Activated CD4-positive, alpha-beta T cell treated with anti-CD3 and anti-CD28 coated beads, Interleukin-2, Interleukin-6, amounts not matched to agents 100 ng/mL and 50 ng/mL, durations not matched to agents 16 hours and 8 hours (primary cell): ENCODE data around the gene RETREG1.
"Not testable (repeated sequence)": the region's sequence is repeated elsewhere in the genome, so short reads cannot be mapped to it uniquely, and the experiment has no call there.

ENCODE experiments used
- DNase-seq: peaks from one replicate; pipeline ENCODE4 v3.0.0-alpha.2; 2020

The RETREG1 gene, protein sequence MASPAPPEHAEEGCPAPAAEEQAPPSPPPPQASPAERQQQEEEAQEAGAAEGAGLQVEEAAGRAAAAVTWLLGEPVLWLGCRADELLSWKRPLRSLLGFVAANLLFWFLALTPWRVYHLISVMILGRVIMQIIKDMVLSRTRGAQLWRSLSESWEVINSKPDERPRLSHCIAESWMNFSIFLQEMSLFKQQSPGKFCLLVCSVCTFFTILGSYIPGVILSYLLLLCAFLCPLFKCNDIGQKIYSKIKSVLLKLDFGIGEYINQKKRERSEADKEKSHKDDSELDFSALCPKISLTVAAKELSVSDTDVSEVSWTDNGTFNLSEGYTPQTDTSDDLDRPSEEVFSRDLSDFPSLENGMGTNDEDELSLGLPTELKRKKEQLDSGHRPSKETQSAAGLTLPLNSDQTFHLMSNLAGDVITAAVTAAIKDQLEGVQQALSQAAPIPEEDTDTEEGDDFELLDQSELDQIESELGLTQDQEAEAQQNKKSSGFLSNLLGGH

DNA sequence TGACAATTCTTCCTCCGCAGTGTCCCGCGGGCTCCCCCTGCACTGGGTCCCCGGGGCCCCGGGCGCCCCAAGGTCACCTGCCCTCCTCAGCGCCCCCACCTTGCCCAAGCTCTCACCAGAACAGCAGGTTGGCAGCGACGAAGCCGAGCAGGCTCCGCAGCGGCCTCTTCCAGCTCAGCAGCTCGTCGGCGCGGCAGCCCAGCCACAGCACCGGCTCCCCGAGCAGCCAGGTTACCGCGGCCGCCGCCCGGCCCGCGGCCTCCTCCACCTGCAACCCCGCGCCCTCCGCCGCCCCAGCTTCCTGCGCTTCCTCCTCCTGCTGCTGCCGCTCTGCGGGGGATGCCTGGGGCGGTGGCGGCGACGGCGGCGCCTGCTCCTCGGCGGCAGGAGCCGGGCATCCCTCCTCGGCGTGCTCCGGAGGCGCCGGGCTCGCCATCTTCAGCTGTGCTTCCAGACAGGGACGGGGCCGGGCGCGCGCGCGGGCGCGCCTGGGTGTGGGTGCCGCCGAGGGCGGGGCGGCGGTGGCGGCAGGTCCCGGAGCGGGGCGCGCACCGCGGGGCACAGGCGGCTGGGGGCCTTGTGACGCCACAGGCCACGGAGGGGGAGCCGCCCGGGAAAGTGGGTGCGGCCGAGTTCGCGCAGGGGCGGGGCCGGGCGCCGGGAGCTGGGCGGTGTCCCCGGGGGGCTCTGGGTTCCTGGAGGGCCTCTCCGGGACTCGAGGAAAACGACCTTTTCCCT is at the start of gene RETREG1:
TSS of gene RETREG1 (minus strand) at position 462 of the 738 bp plus-strand sequence. CDS start at position 436, 26 bp downstream.
- DNase-seq: peak; percentile 77

DNA sequence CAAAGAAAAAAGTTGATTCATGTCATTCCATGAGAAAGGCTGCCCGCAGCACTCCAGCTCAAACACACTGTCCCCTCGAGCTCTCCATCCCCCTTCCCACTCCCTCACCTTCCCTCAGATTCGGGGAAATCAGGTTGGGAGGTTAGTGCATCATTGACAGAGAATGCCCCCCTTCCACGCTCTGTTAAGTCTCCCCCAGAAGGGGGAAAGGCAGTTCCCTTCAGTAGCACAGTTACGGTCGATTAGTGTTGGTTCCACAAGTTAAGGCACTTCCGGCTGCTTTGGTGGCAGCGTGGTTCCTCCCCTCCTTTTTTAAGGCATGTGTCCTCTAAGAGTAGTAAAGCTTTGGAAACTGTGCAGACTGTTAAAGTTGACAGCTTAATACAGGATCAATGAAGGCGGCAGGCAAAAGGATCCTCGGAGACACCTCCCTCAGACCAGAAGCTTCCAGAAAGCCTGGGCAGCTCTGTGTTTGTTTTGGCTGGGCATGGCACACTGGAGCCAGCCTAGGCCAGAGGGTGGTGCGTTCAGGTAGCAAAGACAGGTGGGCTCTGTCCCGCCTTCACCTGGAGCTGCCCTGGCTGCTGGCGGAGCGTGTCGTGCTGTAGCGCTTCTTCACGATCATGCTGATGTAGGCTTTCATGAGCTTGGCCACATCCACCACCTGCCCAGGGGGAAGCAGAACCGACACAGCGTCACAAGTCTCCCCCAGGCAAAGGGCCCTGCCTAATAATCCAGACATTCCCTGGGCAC is 49.5 kb upstream of the RETREG1 start:
- no peak for DNase-seq

DNA sequence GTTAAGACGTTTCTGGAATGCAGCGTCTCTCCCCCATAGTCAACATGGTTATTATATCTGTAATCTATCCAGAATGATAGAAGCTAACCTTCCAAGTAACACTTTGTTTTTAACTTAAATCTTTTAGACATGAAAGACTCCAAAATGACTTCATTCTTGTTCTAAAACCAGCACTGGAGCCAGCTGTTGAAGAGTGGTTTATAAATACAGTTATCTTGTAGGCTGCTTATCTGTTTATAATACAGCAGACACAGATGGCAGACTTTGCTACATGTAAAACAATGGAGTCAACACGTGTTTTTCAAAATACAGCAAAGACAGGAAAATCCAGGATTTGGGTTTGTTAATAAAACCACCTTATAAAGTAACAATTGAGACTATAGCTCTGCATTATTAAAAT is 48.8 kb upstream of the RETREG1 start:
- no peak for DNase-seq

DNA sequence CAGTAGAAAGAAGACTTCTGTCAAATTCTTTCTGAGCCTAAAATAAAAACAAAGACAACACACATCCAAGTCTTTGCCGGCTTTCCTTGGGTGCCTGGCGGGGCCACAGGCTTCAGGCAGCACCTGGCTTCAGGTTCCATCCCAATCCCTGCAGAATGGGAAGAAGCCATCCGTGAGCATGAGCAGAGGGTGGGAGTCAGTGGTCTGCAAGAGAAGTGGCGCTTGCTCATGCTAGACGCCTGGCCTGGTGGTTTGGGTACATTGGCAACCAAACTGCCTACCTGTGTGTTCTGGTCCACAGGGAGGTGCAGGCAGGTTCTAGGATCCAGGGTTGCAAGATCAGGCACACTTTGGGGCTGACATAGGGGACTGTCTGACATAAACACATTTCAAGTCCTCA is 47.6 kb upstream of the RETREG1 start:
- no peak for DNase-seq

DNA sequence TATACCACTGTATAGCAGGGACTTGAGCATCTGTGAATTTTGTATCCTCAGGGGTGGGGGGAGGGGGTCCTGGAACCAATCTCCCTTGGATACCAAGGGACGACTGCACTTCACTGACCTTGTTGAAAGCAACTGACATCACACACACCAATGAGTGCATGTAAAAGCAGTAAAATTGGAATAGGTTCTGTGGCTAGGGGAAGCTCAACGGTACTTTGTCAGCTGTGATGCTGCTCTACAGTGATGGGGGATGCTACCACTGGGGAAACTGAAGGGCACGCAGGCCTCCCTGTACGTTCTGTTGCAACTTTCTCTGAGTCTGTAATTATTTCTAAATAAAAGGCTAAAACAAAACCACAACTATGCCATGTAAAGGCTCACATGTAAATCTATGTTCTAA is 47.0 kb upstream of the RETREG1 start:
- DNase-seq: no peak

DNA sequence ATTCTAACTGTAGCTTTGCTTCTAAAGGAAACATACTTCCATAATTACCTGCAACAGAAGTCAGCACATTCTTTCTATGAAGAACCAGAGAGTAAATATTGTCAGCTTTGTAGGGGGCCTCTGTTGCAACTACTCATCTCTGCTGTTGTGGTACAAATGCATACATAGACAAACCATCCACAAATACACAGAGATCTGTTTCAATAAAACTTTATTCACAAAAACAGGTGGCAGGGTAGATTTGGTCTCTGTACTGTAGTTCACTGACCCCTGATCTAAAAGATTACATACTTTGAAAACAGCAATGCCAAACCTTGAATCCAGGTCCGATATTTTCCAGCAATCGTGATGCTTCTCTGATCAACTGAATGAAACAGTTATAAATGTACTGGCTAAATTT is 44.9 kb upstream of the RETREG1 start:
- DNase-seq: no peak

DNA sequence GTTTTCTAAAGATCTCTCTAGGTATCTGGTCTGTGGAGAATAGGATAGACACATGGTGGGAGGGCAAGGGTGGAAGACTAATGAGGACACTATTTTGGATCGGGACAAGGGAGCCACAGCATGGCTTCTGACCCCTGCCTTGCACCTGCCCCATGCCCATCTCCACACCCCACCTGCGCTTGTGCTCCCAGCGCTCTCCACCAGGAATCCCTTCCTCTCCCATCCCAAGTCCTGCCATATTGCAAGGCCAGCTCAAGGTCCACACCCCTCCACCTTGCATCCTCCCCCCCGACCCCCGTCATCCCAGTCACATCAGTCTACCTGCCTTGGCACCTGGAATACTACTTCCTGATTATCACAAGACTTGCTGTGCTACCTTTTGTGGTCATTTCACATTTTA is 44.2 kb upstream of the RETREG1 start:
- no peak for DNase-seq

DNA sequence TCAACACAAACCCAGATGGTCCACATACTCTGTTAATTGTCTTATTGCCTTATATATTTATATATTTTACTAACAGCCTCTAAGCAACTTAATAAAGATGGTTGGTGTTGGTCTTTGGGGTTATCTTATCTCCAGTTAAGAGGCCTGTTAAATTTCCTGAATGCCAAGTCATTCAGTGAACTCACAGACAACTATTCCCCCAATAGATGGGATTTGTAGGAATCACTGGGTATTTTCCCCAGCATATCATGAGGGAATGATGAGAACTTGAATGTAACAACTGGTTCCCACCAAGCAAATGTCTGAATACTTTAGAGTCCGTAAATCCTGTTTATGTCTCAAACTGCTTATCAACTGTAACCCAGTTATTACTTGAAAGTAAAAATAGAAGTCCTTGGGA is 42.7 kb upstream of the RETREG1 start:
- DNase-seq: no peak

DNA sequence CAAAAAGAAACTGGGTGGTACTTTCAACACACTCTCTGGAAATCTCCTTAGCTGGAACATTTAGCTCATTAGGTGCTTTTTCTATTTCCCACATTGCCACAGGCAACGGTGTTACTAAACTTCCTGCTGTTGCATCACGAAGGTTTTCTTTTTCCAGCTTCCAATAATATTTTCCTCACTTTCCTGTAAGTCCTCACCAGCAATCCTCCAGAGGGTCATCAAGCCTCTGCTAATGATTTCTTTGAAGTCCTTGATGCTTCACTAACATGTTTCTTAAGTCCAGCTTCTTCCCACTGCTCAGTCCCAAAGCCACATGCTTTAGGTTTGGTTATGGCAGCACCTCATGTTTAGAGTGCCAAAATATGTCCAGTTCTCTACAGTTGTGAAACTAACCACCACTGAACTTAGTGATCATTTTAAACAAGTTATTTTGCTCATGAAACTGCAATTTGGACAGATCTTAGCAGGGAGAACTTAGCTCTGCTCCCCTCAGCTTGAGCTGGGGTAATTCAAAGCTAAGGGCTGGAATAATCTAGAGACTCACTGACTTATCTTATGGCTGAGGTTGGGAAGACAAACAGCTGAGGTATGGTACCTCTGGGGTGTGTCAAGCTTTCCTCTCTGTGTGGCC is 39.9 kb upstream of the RETREG1 start:
- DNase-seq: no peak

DNA sequence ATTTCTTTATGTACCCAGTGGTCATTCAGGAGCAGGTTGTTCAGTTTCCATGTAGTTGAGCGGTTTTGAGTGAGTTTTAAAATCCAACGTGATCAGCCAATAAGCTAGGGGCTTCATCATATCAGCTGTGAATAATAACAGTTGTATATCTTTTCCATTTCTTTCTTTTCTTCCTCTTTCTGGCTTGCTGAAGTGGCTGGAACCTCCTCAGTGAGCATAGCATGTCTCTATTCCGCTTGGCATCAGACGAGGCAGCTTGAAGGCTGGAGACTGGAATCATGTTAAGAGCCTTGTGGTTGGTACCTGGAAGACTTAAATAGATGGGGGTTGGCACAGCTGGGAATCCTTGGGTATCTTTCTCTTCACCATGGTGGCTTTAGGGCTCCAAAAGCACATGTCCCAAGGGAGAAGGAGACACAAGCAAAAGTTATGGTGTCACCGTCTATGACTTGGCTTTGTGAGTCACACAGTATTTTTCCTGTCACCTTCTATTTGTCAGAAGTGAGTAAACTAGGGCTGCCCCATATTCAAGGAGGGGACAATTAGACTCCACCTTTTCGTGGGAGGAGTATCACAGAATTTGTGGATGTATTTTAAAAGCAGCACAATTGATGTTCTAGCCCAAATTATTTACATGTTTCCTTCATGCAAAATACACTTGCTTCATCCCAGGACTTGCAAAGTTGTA is 38.0 kb upstream of the RETREG1 start:
- no peak for DNase-seq

DNA sequence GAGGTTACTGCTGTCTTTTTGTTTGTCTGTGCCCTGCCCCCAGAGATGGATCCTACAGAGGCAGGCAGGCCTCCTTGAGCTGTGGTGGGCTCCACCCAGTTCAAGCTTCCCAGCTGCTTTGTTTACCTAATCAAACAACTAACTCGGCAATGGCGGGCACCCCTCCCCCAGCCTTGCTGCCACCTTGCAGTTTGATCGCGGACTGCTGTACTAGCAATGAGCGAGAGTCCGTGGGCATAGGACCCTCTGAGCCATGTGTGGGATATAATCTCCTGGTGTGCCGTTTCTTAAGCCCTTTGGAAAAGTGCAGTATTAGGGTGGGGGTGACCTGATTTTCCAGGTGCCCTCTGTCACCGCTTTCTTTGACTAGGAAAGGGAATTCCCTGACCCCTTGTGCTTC is 31.9 kb upstream of the RETREG1 start:
- not testable (repeated sequence) for DNase-seq

DNA sequence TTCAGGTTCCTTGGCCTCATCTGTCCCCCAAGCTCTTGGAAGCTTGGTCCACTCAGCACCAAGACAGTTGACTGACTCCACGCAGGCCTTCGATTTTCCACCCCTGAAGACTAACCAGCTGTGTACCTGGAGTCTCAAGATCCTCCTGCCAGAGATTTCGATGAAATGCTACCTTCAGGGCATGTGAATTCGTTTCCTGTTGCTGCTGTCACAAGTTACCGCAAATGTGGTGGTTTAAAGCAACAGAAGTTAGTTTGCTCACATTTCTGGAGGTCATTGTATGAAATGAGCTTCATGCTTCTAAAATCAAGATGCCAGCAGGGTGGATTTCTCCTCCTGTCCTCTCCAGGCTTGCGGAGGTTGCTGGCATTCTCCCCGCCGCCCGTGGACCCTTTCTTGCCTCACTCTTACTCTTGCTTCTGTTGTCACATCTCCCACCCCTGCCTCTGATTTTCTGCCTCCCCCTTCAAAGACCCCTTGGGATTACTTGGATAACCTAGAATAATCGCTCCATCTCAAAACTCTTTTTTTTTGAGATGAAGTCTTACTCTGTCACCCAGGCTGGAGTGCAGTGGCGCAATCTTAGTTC is 27.6 kb upstream of the RETREG1 start:
- no peak for DNase-seq

DNA sequence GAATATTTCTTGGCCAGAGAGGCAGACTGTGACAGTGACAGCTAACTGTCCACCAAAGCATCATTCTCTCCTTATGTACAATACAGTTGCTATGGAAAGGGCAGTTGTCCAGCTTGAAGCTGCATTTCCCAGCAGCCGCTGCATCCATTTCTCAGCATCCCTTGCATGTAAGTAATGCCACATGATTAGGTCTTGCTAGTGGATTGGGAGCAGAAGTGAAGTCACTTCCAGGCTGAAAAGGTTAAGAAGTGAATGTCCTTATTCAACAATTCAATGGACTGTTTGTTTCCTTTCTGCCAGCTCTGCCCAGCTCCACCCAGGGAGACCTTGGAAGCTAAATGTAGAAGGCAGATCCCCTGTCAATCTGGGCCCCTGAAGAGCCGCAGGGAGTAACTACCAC is 26.1 kb upstream of the RETREG1 start:
- DNase-seq: no peak

DNA sequence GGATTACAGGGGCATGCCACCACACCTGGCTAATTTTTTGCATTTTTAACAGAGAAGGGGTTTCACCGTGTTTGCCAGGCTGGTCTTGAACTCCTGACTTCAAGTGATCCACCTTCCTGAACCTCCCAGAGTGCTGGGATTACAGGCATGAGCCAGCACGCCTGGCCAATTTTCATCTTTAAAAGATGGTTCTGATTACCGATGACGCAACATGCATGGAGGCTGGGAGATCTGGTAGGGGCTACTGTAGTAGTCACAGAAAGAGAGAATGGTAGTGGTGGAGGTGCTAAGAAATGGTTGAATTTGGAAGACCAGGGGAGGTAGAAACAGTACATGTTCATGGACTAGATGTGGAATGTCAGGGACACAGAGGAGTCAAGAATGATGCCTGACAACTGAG is 22.4 kb upstream of the RETREG1 start:
- DNase-seq: no peak

DNA sequence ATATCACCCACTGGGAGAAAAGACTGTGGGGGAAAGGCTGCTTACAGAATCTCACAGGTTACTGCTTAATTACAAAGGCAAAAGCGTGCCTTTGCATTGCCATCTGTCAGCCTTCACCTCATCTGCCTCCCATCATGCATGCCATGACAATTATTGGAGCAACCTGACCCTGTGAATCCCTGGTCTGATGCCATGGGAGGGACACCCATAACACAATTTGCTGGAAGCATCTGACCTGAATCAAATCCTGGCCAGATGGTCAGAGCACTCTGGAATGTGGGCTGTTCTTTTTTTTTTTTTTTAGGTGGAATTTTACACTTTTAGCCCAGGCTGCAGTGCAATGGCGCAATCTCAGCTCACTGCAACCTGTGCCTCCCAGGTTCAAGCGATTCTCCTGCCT is 11.6 kb upstream of the RETREG1 start:
- no peak for DNase-seq

DNA sequence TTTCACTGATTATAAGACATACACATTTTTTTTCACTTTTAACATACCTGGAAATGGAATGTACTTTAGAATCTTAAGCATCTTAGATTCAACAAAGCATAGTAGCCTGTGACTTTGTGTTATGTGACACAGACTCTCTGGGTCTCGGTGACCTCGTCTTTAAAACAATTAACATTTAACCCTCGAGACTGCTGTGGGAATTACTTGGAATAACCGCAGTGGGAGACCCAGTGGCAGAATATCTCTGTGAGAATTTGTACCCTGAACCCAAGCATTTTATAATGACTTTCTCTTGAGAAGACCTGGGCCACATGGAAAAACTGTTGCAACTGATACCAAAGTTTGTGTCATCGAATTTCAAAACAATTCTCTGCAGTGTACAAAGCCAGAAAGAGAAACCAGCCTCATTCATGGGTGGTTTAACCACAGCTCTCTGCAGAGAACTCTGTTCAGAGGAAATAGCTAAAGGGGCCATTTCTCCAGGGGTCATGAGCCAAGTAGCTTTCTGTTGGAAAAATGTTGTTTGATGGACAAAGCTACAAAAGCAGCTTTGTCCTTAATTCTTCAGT is 10.0 kb upstream of the RETREG1 start:
- DNase-seq: peak; percentile 57

DNA sequence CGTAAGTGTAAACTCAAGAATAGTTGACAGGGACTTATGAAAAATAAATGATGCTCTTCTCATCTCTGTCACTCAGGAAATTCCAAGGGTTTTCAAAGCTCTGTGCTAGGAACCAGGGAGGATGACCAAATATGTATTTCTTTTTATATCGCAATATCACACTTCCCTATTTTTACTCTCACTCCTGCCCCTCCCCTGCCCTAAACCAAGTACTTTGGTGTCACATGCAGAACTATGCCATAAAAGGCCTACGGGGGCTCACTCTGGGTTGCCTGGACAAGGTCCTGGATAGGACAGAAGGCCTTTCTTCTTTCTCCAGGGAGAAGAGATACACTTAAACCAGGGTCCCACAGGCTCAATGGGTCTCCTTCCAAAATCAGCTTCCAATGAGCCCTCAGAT is 8.3 kb upstream of the RETREG1 start:
- no peak for DNase-seq

DNA sequence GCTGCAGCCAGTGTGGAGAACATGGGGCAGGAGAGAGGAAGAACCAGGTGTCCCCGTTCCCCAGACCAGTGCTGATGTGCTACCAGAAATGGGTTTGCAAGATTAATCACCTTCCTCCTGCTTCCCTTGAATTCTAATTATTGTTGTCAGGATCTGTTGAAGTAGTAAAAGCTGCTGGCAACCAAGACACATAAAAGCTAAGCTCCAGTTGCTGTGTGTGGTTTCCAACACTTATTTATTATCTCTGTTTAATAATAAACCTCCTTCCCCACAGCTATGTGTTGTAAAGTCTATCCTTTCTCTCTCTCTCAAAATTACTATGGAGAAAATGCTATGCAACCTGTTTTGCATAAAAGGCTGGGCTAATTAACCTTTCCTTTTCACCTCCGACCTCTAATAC is 2.3 kb upstream of the RETREG1 start:
- DNase-seq: no peak

DNA sequence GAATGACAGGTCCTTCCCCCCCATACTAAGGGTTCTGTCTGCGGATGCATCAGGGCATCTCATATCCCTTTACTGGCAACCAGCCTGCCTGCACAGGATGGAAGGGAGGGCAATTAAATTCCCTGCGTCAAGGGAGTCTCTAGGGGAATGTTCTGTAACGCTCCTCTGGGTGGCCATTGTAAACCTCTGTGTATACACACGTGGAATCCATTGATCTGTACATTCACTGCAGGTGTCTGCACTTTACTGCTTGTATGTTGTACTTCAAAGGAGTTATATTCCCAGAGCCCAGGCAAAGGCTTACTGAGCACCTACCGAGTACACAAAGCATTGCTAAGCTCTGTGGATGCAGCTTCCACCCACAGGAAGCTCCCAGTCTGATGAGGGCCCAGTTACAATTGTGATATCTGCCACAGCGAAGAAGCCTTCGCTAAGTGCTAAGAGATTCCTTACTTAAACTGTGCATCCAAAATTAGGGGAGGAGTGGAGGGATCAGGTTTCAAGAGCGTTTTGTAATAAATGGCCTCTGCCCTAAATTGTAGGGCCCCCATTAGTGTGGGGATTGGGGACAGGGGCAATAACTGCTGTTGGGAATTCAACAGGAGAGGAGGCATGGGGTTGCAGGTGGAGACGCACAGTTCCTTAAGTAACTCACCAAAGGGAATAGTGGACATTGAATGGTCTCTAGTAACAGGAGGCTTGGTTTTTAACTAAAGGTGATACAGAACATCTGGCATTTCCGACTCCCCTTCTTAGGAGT is 1.5 kb upstream of the RETREG1 start:
- no peak for DNase-seq

DNA sequence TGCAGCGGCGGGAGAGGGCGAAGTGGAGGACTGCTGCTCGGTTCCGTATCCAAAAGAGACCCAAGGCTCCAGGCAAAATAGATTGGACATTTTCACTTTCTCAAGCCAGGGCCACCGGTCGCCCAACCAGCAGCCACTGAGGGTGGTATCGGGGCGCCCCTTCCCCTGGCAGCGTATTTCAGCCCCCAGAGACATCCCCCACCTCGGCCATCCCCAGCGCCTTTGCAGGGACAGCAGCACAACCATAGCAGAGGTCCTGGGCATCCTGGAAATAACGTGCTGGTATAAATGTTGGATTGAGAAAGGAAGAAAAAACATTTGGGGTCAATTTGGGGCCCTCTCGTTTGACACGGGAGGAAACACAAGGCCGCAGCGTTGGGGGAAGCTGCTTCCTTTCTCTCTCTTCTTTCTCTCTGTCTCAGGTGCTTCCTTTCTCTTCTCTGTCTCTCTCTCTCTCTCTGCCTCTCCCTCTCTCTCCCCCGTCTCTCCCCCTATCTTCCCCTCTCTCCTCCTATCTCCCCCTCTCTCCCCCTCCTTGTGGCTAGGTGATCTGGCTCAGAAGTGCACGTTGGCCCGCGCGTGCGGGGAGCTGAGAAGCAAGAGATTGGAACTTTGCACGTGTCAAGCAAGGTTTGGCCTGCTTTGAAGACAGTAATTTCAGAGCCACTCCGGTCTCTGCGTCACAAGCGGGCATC is 624 bp upstream of the RETREG1 start:
- DNase-seq: peak; percentile 27
